Stimulated activated CD4-positive, alpha-beta T cell treated with anti-CD3 and anti-CD28 coated beads, Interleukin-1b, Interleukin-23, amount 100 ng/mL, for 48 hours (primary cell): Measurements from ENCODE around the gene SLC19A1.

Experiments used
- DNase-seq: peaks from one replicate; pipeline ENCODE4 v3.0.0-alpha.2; 2020

The SLC19A1 gene

GRCh38 chr21:45488931-45489721, 53.1 kb downstream of the SLC19A1 start:
- no peak for DNase-seq

DNA sequence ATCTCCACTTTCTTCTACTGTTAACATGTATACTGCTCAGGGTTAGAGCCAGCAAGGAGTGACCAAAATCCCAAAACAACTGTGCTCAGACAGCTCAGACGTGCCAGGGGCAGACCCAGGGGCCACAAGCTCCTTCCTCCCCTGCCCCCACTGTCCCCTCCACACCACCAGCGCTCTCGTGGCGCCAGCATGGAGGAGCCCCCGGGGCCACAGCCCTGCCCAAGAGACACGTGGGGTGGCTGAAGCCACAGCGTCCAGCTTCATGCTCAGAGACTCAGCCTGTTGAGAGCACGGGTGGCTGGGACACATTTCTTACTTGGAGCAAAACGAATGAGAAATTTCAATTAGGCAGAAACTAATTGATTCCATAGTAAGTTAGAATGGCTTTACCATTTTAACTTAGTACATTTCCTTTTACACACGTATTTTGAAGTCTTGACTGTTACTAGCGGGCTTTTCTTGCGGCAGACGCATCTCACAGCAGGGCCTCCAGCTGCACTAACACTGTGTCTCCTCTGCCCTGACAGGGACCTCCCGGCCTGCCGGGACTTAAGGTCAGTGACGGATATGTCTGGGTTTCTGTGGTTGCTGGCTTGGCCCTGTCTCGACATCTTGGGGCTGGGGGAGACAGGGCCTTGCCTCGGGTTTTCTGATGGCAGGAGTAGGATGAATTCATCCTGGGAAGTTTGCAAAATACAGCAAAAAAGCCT, 54.2 kb downstream of the SLC19A1 start:
- no peak for DNase-seq

DNA sequence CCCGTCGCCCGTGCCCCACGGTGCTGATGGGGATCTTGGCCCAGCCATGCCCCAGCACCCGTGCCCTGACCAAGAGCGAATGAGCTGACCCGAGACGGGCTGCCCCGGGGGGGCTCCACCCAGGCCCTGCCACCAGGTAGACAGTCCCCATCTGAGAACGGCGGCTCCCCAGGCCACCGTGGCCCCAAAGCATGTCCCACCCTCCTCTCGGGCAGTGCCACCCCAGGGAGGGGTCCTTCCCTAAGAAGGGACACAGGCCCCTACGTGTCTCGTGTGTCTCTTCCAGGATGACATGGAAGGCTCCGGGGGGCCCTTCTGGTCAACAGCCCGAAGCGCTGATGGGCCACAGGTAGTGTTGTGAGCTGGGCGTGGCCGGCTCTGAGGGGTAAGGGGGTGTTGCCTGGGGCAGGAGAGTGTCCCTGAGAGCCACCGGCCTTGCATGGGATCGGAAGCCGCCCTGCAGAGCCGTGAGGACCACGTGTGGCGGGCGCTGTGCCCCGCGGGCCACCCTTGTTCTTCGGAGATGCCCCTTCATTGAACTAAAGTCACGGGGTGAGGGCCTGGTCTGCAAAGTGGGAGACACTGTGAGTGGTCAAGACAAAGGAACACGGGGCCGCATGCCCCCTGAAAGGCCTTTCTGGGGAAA, 55.0 kb downstream of the SLC19A1 start:
- no peak for DNase-seq

- no peak for DNase-seq
Measured at GRCh38 chr21:45486443-45487160, 55.6 kb downstream of the SLC19A1 start.

DNA sequence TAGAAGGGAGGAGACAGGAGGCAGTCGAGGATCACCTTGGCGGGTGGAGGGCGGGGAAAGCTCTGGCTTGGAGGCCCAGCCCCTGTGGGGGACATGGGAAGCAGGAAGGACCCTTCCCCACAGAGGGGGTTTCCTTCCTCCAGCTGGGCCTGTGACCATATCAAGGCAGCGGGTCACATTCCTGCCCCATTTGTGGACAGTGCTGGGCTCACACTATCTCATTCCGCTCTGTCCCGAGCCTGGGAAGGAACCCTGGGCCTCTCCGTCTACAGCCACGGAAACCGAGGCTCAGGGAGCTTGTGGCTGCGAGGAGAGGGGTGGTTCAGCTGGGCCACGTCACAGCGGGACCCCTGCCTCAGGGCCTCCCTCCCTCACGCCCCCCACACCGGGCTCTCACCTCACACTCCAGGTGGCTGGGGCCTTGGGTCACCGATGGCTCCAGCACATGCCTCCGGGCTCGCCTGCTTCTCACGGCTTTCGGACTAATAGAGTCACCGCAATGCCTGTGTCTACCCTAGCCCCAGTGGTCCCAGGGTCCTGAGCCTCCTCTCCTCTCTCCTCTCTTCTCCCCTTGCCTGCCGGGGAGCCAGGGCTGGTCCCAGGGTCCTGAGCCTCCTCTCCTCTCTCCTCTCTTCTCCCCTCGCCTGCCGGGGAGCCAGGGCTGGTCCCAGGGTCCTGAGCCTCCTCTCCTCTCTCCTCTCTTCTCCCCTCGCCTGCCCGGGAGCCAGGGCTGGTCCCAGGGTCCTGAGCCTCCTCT, 56.4 kb downstream of the SLC19A1 start:
- DNase-seq = no peak

- no peak for DNase-seq
Measured at GRCh38 chr21:45484318-45484717, 57.9 kb downstream of the SLC19A1 start.

DNA sequence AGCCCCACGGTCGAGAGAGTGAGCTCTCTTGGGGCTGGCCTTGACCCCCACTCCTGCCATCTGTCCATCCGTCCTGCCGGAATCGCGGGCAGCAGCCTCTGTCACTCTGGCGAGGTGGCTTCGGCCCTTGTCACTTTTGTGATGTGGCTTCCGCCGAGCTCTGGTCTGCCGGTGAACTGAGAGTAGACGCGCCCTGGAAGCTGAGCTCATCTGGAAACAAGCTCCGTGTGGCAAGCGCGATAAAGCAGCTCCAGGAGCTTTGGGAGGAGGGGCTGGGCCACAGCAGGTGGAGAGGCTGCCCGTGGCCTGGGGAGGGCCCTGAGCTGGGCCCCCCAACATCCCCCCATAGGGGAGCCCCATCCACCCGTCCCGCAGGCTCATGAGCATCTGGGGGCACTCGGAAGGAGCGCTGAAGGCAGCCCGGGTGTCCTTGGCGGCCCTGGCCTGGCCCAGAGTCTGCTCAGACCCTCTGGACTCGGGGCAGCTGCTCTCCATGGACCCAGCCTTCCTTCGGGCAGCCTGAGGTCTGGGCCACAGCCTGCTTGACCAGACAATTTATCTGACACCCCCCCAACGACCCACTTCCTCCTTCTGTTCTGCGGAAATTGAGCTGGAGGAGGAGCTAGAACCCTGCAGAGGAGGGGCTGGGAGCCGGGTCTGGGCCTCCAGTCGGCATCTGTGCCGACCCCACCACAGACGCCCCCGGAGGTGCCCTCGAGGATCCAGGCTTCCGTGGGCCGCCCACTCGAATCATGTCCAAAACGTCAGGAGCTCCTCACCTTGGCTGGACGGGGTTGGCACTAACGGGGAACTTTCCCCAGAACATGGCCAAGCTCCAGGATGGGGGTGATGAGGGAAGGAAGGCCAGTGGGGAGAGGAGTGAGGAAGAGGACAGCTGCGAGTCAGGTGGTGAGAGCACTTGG, 59.1 kb downstream of the SLC19A1 start:
- DNase-seq = peak; percentile 54

GRCh38 chr21:45481977-45482898, 60.0 kb downstream of the SLC19A1 start:
- no peak for DNase-seq

GRCh38 chr21:45481566-45481965, 60.7 kb downstream of the SLC19A1 start:
- no peak for DNase-seq

GRCh38 chr21:45480701-45481500, 61.3 kb downstream of the SLC19A1 start:
- no peak for DNase-seq

DNA sequence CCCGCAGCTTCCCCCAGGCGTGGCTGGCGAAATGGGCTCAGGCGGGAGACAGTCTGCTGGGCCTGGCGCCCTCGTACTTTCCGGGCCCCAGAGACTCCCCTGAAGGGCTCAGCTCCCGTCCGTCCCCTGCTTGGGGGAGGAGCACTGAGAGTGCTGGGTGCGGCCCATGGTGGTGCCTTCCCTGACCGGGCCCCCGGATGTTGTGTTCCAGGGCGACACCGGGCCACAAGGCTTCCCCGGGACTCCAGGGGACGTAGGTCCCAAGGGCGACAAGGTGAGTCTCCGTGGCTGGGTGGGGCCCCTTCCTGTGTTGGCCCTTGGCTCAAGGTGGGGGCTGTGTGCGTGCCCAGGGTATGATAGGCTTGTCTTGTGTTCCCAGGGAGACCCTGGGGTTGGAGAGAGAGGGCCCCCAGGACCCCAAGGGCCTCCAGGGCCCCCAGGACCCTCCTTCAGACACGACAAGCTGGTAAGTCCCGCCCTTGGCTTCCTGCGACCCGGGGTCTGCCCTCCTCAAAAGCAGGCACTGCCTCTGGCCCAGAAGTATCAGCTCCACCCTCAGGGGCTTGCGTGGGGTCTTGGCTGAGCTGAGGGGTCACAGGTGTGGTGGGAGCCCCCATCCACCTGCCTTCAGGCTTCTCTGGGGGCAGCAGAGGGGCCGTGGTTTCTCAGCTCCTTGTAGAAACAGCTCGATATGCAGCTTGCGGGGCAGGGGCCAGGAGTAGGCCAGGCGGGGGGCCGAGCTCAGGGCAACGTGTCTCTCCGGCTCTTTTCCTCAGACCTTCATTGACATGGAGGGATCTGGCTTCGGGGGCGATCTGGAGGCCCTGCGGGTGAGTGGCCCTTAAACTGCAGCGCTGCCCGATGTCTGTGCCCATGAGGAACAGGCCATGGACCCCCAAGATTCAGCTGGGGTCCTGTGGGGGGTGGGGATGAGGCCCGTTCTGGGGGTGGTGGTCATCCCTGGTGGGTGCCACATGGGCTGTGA, 62.3 kb downstream of the SLC19A1 start:
- peak; percentile 28 for DNase-seq

GRCh38 chr21:45478816-45479669, 63.2 kb downstream of the SLC19A1 start:
- DNase-seq = no peak

GRCh38 chr21:45478115-45478801, 64.0 kb downstream of the SLC19A1 start:
- DNase-seq = peak; percentile 83

GRCh38 chr21:45477176-45478114, 64.8 kb downstream of the SLC19A1 start:
- DNase-seq = no peak

- DNase-seq = no peak
Measured at GRCh38 chr21:45476582-45476981, 65.7 kb downstream of the SLC19A1 start.
